Upper lobe of left lung (tissue), 6 donors: ENCODE measurements around the gene LGALS9. TPM values are rescaled to one million over a fixed set of nuclear protein-coding genes. Genes with fewer than 3 reads are reported as not detected.
"Not testable (repeated sequence)": the region's sequence is repeated elsewhere in the genome, so short reads cannot be mapped to it uniquely, and the experiment has no call there.

ENCODE experiments used
- ATAC-seq, 2 donors: fragments of 200-7000 bp; cut with Tn5 transposase; one replicate each; pipeline ENCODE4 v1.9.1; 2022; ENCODE audit warnings: mild to moderate bottlenecking in 2 of 2, moderate library complexity in 2 of 2; ENCODE audit not compliant: low FRiP score in 2 of 2
- DNase-seq, 2 donors: peaks; one replicate each; pipeline ENCODE4 v3.0.0-alpha.2; 2019 to 2020
- H3K27ac ChIP-seq, 4 donors: fragments of 200-600 bp; sonication (generic); one replicate each; pipeline ENCODE4 v1.5.1; 2016 to 2019
- H3K27me3 ChIP-seq, 4 donors: fragments of 200-600 bp; sonication (generic); one replicate each; pipeline ENCODE4 v1.5.1; 2017 to 2019
- H3K36me3 ChIP-seq, 4 donors: fragments of 200-600 bp; sonication (generic); one replicate each; pipeline ENCODE4 v1.5.1; 2016 to 2019
- H3K4me1 ChIP-seq, 4 donors: fragments of 200-600 bp; sonication (generic); one replicate each; pipeline ENCODE4 v1.5.1; 2018 to 2019
- H3K4me3 ChIP-seq, 4 donors: fragments of 200-600 bp; sonication (generic); one replicate each; pipeline ENCODE4 v1.5.1; 2017 to 2019; ENCODE audit warnings: mild to moderate bottlenecking in 2 of 4, moderate library complexity in 1 of 4
- H3K9me3 ChIP-seq, 4 donors: fragments of 200-600 bp; sonication (generic); one replicate each; pipeline ENCODE4 v1.5.1; 2018 to 2019
- CTCF ChIP-seq, 6 experiments: fragments of 450-650 bp in 4 of 6; fragments of 200-600 bp in 2 of 6; sonication (generic) in 2 of 6; IDR thresholded peaks; one replicate each; pipeline ENCODE4 v1.5.1; 2016 to 2019; ENCODE audit warnings: antibody characterized with exemption in 6 of 6
- EP300 ChIP-seq, 4 donors: sonication (generic); formaldehyde crosslinking; IDR thresholded peaks; one replicate each; pipeline ENCODE4 v1.5.1; 2017; ENCODE audit warnings: antibody characterized with exemption in 4 of 4, control low read depth in 2 of 4
- POLR2A ChIP-seq, 4 donors: fragments of 450-650 bp; IDR thresholded peaks; one replicate each; pipeline ENCODE4 v1.5.1; 2016 to 2017; ENCODE audit warnings: antibody characterized with exemption in 4 of 4, mild to moderate bottlenecking in 2 of 4
- POLR2AphosphoS5 ChIP-seq, 2 donors: sonication (generic); formaldehyde crosslinking; IDR thresholded peaks; one replicate each; pipeline ENCODE4 v1.5.1; 2017; ENCODE audit warnings: antibody characterized with exemption in 2 of 2
- WGBS, 2 donors: methylation state at CpG; one replicate each; pipeline ENCODE4 v1.1.5; 2017 to 2018; 5-methylcytosine and 5-hydroxymethylcytosine counted together
- total RNA-seq, 6 donors: library from RNA; depleted of rRNA in 4 of 6; stranded (reverse); fragments of >200 nt in 4 of 6; gene quantifications; one replicate each; pipeline versions ENCODE4 v1.1.0 to v1.2.1, GENCODE V29; 2016 to 2021
- donor health status: DM: no; HTN: no; CAD: no; lungs with moderate emphysema.
- donor health status: DM: no; HTN: yes; CAD: no; lungs with severe emphysema.

The LGALS9 gene
- total RNA-seq, 6 donors from 2014 or later, result 64.6 to 238 (median 150) TPM

GRCh38 chr17:27651411-27652345 lies 20.7 kb downstream of the LGALS9 start:
- ATAC-seq, result peak; percentile 59 to 80
- H3K36me3 ChIP-seq, result peaks cover 0 to 5% (median 2%) of the 10 kb centered on the region in 4 donors
- TF ChIP-seq POLR2A (IDR thresholded peaks at IDR 0.05), result no peak
- peak; percentile 82 to 97 (median 88) for TF ChIP-seq CTCF (IDR thresholded peaks at IDR 0.05)
- H3K4me3 ChIP-seq, result no peak overlapping the region
- no peaks in the 10 kb centered on the region for H3K27me3 ChIP-seq
- H3K4me1 ChIP-seq, result peaks cover 0 to 5% (median 0%) of the 10 kb centered on the region in 4 donors
- no peak overlapping the region for H3K27ac ChIP-seq
- WGBS, 2 donors, result 40 to 47% methylated on average over 10 to 16 of the region's 16 CpGs
- DNase-seq, result peak in 1 of 2 donors; percentile 47
- H3K9me3 ChIP-seq, result no peaks in the 10 kb centered on the region

DNA sequence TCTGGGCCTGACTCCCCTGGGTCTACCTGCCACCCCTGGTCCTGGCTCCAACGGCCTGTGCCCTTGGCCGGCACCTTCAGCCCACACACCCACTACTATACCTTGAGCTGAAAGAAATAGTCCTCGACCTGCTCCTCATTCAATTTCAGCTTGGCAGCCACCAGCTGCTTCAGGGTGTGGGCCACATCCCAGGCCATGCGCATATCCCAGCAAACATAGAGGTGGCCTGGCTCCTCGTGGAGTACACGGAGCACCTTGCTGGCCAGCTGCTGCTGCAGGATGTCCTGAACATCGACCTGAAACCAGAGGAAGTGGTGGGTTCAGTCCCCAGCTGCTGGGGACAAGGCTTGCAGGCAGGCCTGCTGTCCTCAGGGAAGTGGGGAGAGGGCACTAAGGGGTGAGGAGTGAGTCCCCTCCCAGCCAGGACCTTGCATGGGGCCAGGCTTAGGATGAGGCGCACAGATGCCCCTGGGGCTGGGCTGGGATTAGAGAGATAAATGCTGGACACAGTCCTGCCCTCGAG lies 22.5 kb downstream of the LGALS9 start:
- ATAC-seq, H3K4me1 ChIP-seq, H3K4me3 ChIP-seq, H3K9me3 ChIP-seq, H3K27ac ChIP-seq, H3K27me3 ChIP-seq, H3K36me3 ChIP-seq, DNase-seq: not testable (repeated sequence)
- 75 to 83% methylated on average over 6 to 9 of the region's 9 CpGs for WGBS, 2 donors

GRCh38 chr17:27654136-27654535 lies 23.1 kb downstream of the LGALS9 start:
- TF ChIP-seq EP300 (IDR thresholded peaks at IDR 0.05) (no peak), POLR2A (IDR thresholded peaks at IDR 0.05) (no peak), POLR2AphosphoS5 (IDR thresholded peaks at IDR 0.05) (no peak), CTCF (IDR thresholded peaks at IDR 0.05) (no peak)
- H3K36me3 ChIP-seq, result no peaks in the 10 kb centered on the region
- WGBS, 2 donors, result 87% methylated on average over 11 of the region's 15 CpGs; no CpG with 5 or more reads in 1 of the 2 donors
- no peaks in the 10 kb centered on the region for H3K9me3 ChIP-seq
- DNase-seq (no peak), ATAC-seq (no peak)
- no peak overlapping the region for H3K4me3 ChIP-seq
- peaks cover 0 to 5% (median 0%) of the 10 kb centered on the region in 4 donors for H3K4me1 ChIP-seq
- no peak overlapping the region for H3K27ac ChIP-seq
- H3K27me3 ChIP-seq, result no peaks in the 10 kb centered on the region

GRCh38 chr17:27654654-27655524 lies 23.9 kb downstream of the LGALS9 start:
- TF ChIP-seq POLR2AphosphoS5 (IDR thresholded peaks at IDR 0.05) (no peak), CTCF (IDR thresholded peaks at IDR 0.05) (peak; percentile 85 to 94 (median 87))
- peak; percentile 49 to 73 for ATAC-seq
- Histone ChIP-seq H3K4me1 (no peaks in the 10 kb centered on the region), H3K4me3 (no peak overlapping the region), H3K27ac (no peak overlapping the region), H3K36me3 (no peaks in the 10 kb centered on the region), H3K9me3 (no peaks in the 10 kb centered on the region), H3K27me3 (no peaks in the 10 kb centered on the region)
- 39 to 62% methylated on average over 21 to 26 of the region's 34 CpGs for WGBS, 2 donors
- DNase-seq, result peak in 1 of 2 donors; percentile 72

- H3K9me3 ChIP-seq, ATAC-seq, H3K36me3 ChIP-seq, DNase-seq, H3K4me1 ChIP-seq, H3K27me3 ChIP-seq, H3K27ac ChIP-seq, H3K4me3 ChIP-seq: not testable (repeated sequence)
- 85 to 92% methylated on average over 13 to 15 of the region's 16 CpGs for WGBS, 2 donors
Observed at GRCh38 chr17:27655525-27656111, 24.6 kb downstream of the LGALS9 start.

DNA sequence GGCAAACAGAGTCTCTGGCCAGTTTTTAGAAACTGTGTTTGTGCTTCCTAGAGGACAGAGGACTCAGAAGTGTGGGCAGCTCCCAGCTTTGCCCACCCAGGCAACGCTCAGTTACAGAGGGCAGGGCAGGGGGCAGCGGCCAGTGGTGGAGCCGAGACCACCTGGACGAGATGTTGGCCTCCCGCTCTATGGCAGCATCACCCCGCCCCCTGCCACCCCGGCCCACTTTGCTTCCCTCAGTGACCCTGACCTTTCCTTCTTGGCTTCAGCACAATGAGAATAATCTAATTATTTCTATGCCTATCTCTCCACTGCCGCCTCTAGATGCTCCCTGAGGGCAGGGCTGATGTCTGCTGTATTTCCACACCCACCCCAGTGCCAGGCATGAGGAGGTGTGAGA lies 25.6 kb downstream of the LGALS9 start:
- H3K27ac ChIP-seq, H3K4me3 ChIP-seq, H3K36me3 ChIP-seq, H3K4me1 ChIP-seq, H3K9me3 ChIP-seq, H3K27me3 ChIP-seq, DNase-seq, ATAC-seq: not testable (repeated sequence)
- WGBS, 2 donors, result 90 to 95% methylated on average over 8 of the region's 8 CpGs
